Endothelial cell of umbilical vein (primary cell): ENCODE measurements around the gene SGF29. TPM values are rescaled to one million over a fixed set of nuclear protein-coding genes. Genes with fewer than 3 reads are reported as not detected.

Experiments used
- BruUV-seq: library from RNA; stranded (reverse); fragments of 400-500 nt; replicated peaks from 2 replicates; lab custom pipeline; 2021; lab: Mats Ljungman, UMichigan
- CTCF ChIA-PET: fragments of 300-600, 350-600 bp; sonication (Branson Sonifier 250); formaldehyde crosslinking; loops from one replicate; lab custom pipeline; 2021; ENCODE audit warnings: antibody characterized with exemption, inconsistent platforms; lab: Charles Lee
- POLR2A ChIA-PET: fragments of 300-600, 350-600 bp; sonication (Branson Sonifier 250); formaldehyde crosslinking; loops from one replicate; lab custom pipeline; 2021; ENCODE audit warnings: antibody characterized with exemption, inconsistent platforms; lab: Charles Lee
- DNase-seq: peaks from one replicate; pipeline ENCODE4 v3.0.0-alpha.2; 2011; ENCODE audit warnings: low read depth, low spot score
- FAIRE-seq: peaks from 2 replicates; lab custom pipeline; 2011; peaks lifted over from hg19 to GRCh38; lab: Jason Lieb, UNC
- H2AFZ ChIP-seq: 2 replicates; pipeline ENCODE4 v1.6.0; 2012; ENCODE audit warnings: low read depth, low read length, control low read depth, inconsistent platforms
- H3K27ac ChIP-seq: 2 replicates; pipeline ENCODE4 v1.5.1; 2011; ENCODE audit warnings: low read depth, mild to moderate bottlenecking, control low read depth, low read length, moderate library complexity; ENCODE audit not compliant: insufficient read depth
- H3K27me3 ChIP-seq, 2 experiments: 2 replicates each; pipeline versions ENCODE4 v1.6.0 to v1.6.1; 2011; ENCODE audit warnings: low read length in 2 of 2, mixed read lengths in 1 of 2; ENCODE audit not compliant: control insufficient read depth in 2 of 2, insufficient read depth in 2 of 2
- H3K36me3 ChIP-seq, 2 experiments: 2 replicates in 1 of 2; 3 replicates in 1 of 2; pipeline ENCODE4 v1.5.1; 2011; ENCODE audit warnings: low read length in 2 of 2, mild to moderate bottlenecking in 1 of 2, moderate library complexity in 1 of 2; ENCODE audit not compliant: control insufficient read depth in 2 of 2, insufficient read depth in 2 of 2; ENCODE audit errors: extremely low read depth in 1 of 2
- H3K4me1 ChIP-seq: 3 replicates; pipeline ENCODE4 v1.5.1; 2011; ENCODE audit warnings: mild to moderate bottlenecking, low read length; ENCODE audit not compliant: control insufficient read depth, insufficient read depth; ENCODE audit errors: extremely low read depth
- H3K4me2 ChIP-seq: 2 replicates; pipeline ENCODE4 v1.6.1; 2011; ENCODE audit warnings: low read length, control low read depth, mixed read lengths; ENCODE audit not compliant: insufficient read depth
- H3K4me3 ChIP-seq, 3 experiments: fragments of 200-600 bp in 1 of 3; sonication (generic), shearing (Covaris generic) in 1 of 3; replicated peaks in 1 of 3; 2 replicates each; pipeline ENCODE4 v1.5.1; 2011 to 2016; ENCODE audit warnings: control low read depth in 3 of 3, low read length in 3 of 3, mild to moderate bottlenecking in 2 of 3, inconsistent platforms in 1 of 3, low read depth in 1 of 3, moderate library complexity in 1 of 3; ENCODE audit not compliant: insufficient read depth in 1 of 3
- H3K79me2 ChIP-seq: 2 replicates; pipeline ENCODE4 v1.6.0; 2012; ENCODE audit warnings: low read length, inconsistent platforms; ENCODE audit not compliant: control insufficient read depth, insufficient read depth
- H3K9ac ChIP-seq: replicated peaks from 2 replicates; pipeline ENCODE3; 2011; ENCODE audit warnings: low read length, control low read depth; ENCODE audit not compliant: insufficient read depth; ENCODE audit errors: extremely low read depth
- H3K9me1 ChIP-seq: replicated peaks from 3 replicates; pipeline ENCODE4 v1.6.0; 2011; ENCODE audit warnings: mild to moderate bottlenecking, low read length; ENCODE audit not compliant: control insufficient read depth, insufficient read depth; ENCODE audit errors: extremely low read depth
- H3K9me3 ChIP-seq: replicated peaks from 2 replicates; pipeline ENCODE4 v1.5.1; 2012; ENCODE audit warnings: low read length, inconsistent platforms; ENCODE audit not compliant: control insufficient read depth, insufficient read depth
- H4K20me1 ChIP-seq: replicated peaks from 2 replicates; pipeline ENCODE3; 2011; ENCODE audit warnings: mild to moderate bottlenecking, low read length; ENCODE audit not compliant: control insufficient read depth, insufficient read depth; ENCODE audit errors: extremely low read depth
- EZH2 ChIP-seq: IDR thresholded peaks from 2 replicates; pipeline ENCODE4 v1.6.1; 2012; ENCODE audit warnings: borderline replicate concordance, low read depth, mild to moderate bottlenecking, moderate library complexity, low read length, inconsistent platforms; ENCODE audit not compliant: severe bottlenecking
- FOS ChIP-seq: IDR thresholded peaks from 2 replicates; pipeline ENCODE4 v1.6.1; 2011; ENCODE audit warnings: mild to moderate bottlenecking, low read length, moderate library complexity, borderline replicate concordance; ENCODE audit not compliant: insufficient read depth
- GATA2 ChIP-seq: IDR thresholded peaks from 2 replicates; pipeline ENCODE4 v1.7.0; 2011; ENCODE audit warnings: low read depth, mild to moderate bottlenecking, moderate library complexity, mixed read lengths, low read length; ENCODE audit not compliant: insufficient read length, insufficient read depth
- JUN ChIP-seq: IDR thresholded peaks from 2 replicates; pipeline ENCODE4 v1.6.1; 2011; ENCODE audit warnings: borderline replicate concordance, low read depth; ENCODE audit not compliant: insufficient read length, insufficient read depth
- MYC ChIP-seq: IDR thresholded peaks from one replicate; pipeline ENCODE4 v1.6.1; 2011; ENCODE audit warnings: mild to moderate bottlenecking, low read depth, low read length
- POLR2A ChIP-seq: IDR thresholded peaks from 2 replicates; pipeline ENCODE4 v1.6.1; 2012; ENCODE audit warnings: low read depth, mild to moderate bottlenecking, control low read depth, low read length
- POLR2AphosphoS5 ChIP-seq: IDR thresholded peaks from 2 replicates; pipeline ENCODE4 v1.6.1; 2012; ENCODE audit warnings: low read depth, mild to moderate bottlenecking, control low read depth, low read length, moderate library complexity; ENCODE audit not compliant: insufficient read depth
- dilution Hi-C: fragments of 300-500 bp; cut with MboI; formaldehyde crosslinking; loops from one replicate; pipeline ENCODE4 v1.15.0; 2019; ENCODE audit warnings: low sequenced_read_pairs; ENCODE audit not compliant: extremely low pct_ligation_motif_present
- intact Hi-C: fragments of 100-400 bp; cut with micrococcal nuclease; formaldehyde crosslinking; loops from one replicate; pipeline ENCODE4 v1.10.0; 2022
- polyA plus RNA-seq, 4 experiments: library from polyadenylated mRNA; depleted of rRNA in 3 of 4; stranded (reverse) in 3 of 4; unstranded in 1 of 4; fragments of >200 nt; gene quantifications; 2 replicates each; pipeline versions ENCODE4 v1.2.1 to v1.2.3, GENCODE V29; 2011 to 2012; ENCODE audit warnings: missing spikeins in 1 of 4
- total RNA-seq: library from RNA; stranded (reverse); gene quantifications from 2 replicates; pipeline ENCODE4 v1.2.3, GENCODE V29; 2021
- TF ChIP-seq, protein P1 (sequence below): IDR thresholded peaks from 2 replicates; pipeline ENCODE4 v1.6.1; 2011; ENCODE audit not compliant: insufficient read depth, insufficient read length
- TF ChIP-seq, protein P2 (sequence below), 2 donors: IDR thresholded peaks; 1 replicate in 1 of 2; 2 replicates in 1 of 2; pipeline ENCODE4 v1.5.1; 2011; ENCODE audit warnings: low read length in 2 of 2, mild to moderate bottlenecking in 2 of 2, moderate library complexity in 2 of 2, control low read depth in 1 of 2, inconsistent platforms in 1 of 2, low read depth in 1 of 2; ENCODE audit not compliant: insufficient read depth in 1 of 2; ENCODE audit errors: extremely low read depth in 1 of 2

SGF29 gene
- total and polyA plus RNA-seq, 2 donors (not counting 3 experiments of a cell fraction or from before 2014, with no cell fraction given) = 3.4 to 12.0 TPM

- intact Hi-C loops = loop anchor here (10.0 kb wide), 1 partner anchor 60 kb away; the partner anchor contains the start of gene NPIPB8
These were observed 21.2 kb downstream of the SGF29 start for GRCh38 chr16:28574925-28575324.

More at GRCh38 chr16:28574925-28575324, 21.2 kb downstream of the SGF29 start:
- Histone ChIP-seq H3K4me3 (no peak overlapping the region), H3K9me1 (no peaks in the 10 kb centered on the region), H3K27ac (no peak overlapping the region), H2AFZ (no peak overlapping the region), H4K20me1 (no peaks in the 10 kb centered on the region), H3K27me3 (no peaks in the 10 kb centered on the region), H3K79me2 (no peaks in the 10 kb centered on the region), H3K36me3 (no peaks in the 10 kb centered on the region), H3K4me1 (no peaks in the 10 kb centered on the region), H3K9ac (no peak overlapping the region), H3K4me2 (no peak overlapping the region), H3K9me3 (no peaks in the 10 kb centered on the region)
- TF ChIP-seq EZH2 (no peak), POLR2A (no peak), MYC (no peak), FOS (no peak), JUN (no peak), GATA2 (no peak), POLR2AphosphoS5 (no peak)
- TF ChIP-seq, protein P1, sequence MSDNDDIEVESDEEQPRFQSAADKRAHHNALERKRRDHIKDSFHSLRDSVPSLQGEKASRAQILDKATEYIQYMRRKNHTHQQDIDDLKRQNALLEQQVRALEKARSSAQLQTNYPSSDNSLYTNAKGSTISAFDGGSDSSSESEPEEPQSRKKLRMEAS = no peak
- TF ChIP-seq, protein P2, sequence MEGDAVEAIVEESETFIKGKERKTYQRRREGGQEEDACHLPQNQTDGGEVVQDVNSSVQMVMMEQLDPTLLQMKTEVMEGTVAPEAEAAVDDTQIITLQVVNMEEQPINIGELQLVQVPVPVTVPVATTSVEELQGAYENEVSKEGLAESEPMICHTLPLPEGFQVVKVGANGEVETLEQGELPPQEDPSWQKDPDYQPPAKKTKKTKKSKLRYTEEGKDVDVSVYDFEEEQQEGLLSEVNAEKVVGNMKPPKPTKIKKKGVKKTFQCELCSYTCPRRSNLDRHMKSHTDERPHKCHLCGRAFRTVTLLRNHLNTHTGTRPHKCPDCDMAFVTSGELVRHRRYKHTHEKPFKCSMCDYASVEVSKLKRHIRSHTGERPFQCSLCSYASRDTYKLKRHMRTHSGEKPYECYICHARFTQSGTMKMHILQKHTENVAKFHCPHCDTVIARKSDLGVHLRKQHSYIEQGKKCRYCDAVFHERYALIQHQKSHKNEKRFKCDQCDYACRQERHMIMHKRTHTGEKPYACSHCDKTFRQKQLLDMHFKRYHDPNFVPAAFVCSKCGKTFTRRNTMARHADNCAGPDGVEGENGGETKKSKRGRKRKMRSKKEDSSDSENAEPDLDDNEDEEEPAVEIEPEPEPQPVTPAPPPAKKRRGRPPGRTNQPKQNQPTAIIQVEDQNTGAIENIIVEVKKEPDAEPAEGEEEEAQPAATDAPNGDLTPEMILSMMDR (IDR thresholded peaks at IDR 0.05; ENCODE audit: extremely low read depth in 1 of 2, insufficient read depth in 1 of 2, low read depth in 1 of 2, low read length in 2 of 2) = no peak
- no peak for FAIRE-seq
- ChIA-PET POLR2A (no interaction called here), CTCF (no interaction called here)
- dilution Hi-C loops = no loop called here
- DNase-seq = no peak
- no TSS peak for BruUV-seq
